Suprapubic skin (tissue), 4 donors: ENCODE results near the gene RSRP1.
"Not testable (repeated sequence)": the region's sequence is repeated elsewhere in the genome, so short reads cannot be mapped to it uniquely, and the experiment has no call there.

Experiments
- EP300 ChIP-seq: sonication (generic); formaldehyde crosslinking; IDR thresholded peaks from one replicate; pipeline ENCODE4 v1.6.1; 2017; ENCODE audit warnings: antibody characterized with exemption
- POLR2A ChIP-seq, 2 donors: fragments of 450-650 bp; IDR thresholded peaks; one replicate each; pipeline ENCODE4 v1.6.1; 2017; ENCODE audit warnings: antibody characterized with exemption in 2 of 2, mild to moderate bottlenecking in 2 of 2, moderate library complexity in 2 of 2
- POLR2AphosphoS5 ChIP-seq, 3 donors: sonication (generic); formaldehyde crosslinking; IDR thresholded peaks; one replicate each; pipeline ENCODE4 v1.6.1; 2017; ENCODE audit warnings: antibody characterized with exemption in 3 of 3
- TF ChIP-seq, protein P1 (sequence below), 2 donors: fragments of 200-600 bp in 1 of 2; fragments of 450-650 bp in 1 of 2; sonication (generic) in 1 of 2; IDR thresholded peaks; one replicate each; pipeline ENCODE4 v1.5.1; 2016 to 2019; ENCODE audit warnings: antibody characterized with exemption in 2 of 2, mild to moderate bottlenecking in 1 of 2, moderate library complexity in 1 of 2

DNA sequence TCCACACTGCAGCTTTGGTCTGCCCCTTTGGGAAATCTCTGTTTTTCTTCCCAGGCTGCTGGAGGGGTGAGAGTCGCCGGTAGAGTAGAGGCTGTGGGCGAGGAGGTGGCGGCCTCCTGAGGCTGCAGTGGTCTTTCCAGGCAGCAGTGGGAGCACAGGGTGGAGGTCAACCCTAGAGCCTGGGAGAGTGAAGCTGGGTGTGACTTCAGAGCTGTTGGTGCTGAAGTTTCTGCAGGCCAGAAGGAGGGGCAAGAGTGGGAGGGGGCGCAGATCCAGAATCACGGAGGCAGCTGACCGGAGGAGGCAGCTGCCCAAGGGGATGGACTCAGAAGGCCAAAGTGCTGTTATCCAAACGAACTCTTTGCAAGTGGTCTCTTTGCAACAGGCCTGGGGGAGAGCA lies 31.5 kb upstream of the RSRP1 start:
- not testable (repeated sequence) for TF ChIP-seq POLR2A (IDR thresholded peaks at IDR 0.05); POLR2AphosphoS5 (IDR thresholded peaks at IDR 0.05); EP300
- TF ChIP-seq, protein P1, sequence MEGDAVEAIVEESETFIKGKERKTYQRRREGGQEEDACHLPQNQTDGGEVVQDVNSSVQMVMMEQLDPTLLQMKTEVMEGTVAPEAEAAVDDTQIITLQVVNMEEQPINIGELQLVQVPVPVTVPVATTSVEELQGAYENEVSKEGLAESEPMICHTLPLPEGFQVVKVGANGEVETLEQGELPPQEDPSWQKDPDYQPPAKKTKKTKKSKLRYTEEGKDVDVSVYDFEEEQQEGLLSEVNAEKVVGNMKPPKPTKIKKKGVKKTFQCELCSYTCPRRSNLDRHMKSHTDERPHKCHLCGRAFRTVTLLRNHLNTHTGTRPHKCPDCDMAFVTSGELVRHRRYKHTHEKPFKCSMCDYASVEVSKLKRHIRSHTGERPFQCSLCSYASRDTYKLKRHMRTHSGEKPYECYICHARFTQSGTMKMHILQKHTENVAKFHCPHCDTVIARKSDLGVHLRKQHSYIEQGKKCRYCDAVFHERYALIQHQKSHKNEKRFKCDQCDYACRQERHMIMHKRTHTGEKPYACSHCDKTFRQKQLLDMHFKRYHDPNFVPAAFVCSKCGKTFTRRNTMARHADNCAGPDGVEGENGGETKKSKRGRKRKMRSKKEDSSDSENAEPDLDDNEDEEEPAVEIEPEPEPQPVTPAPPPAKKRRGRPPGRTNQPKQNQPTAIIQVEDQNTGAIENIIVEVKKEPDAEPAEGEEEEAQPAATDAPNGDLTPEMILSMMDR (IDR thresholded peaks at IDR 0.05) = not testable (repeated sequence)
